ENCODE results near the gene MED20. TPM values are rescaled to one million over a fixed set of nuclear protein-coding genes. Genes with fewer than 3 reads are reported as not detected.

MED20 gene
- total and polyA plus RNA-seq, 2 donors (not counting 3 experiments of a cell fraction or from before 2014, with no cell fraction given) = 30.4 to 37.8 TPM

DNA sequence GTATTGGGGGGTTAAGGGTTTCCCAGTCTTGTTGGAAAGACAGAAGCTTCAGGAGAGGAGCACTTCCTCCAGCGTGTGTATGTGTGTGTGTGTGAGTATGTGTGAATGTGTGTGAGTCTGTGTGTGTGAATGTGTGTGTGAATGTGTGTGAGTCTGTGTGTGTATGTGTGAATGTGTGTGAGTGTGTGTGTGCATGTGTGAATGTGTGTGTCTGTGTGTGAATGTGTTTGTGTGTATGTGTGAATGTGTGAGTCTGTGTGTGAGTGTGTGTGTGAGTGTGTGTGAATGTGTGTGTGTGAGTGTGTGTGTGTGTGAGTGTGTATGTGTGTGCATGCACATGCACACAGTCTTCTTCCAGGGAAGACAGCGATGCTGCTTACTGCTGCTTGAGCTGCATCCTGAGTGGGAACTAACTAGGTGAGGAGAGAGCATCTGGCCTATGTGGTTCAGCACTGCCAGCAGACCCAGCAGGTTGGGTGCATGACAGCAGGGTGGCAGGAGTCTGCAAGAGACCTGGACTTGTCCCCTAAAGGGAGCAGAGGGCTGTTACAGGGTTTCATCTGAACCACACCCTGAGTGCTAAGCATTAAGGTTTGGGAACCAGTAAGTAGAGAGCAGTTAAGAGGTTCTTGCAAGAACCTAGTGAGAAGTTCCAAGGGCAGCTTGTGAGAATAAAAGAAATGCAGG lies 43.4 kb upstream of the MED20 start:
- FAIRE-seq = no peak
- BruUV-seq (replicated peaks) = no TSS peak
- CTCF ChIA-PET = interaction anchor here (1.1 to 1.4 kb wide), 2 partner anchors 27 to 80 kb away, joined by 4 to 5 read pairs; no protein-coding TSS in a partner anchor

More for the DNA sequence above, 43.4 kb upstream of the MED20 start:
- Histone ChIP-seq H3K27me3 (ENCODE audit: control insufficient read depth in 2 of 2, insufficient read depth in 2 of 2, low read length in 2 of 2) (no peaks in the 10 kb centered on the region), H3K27ac (ENCODE audit: insufficient read depth, low read depth, low read length) (no peak overlapping the region), H3K36me3 (ENCODE audit: control insufficient read depth in 2 of 2, extremely low read depth in 1 of 2, insufficient read depth in 2 of 2, low read length in 2 of 2) (no peaks in the 10 kb centered on the region), H3K9ac (replicated peaks; ENCODE audit: extremely low read depth, insufficient read depth, low read length) (no peak overlapping the region), H3K9me1 (replicated peaks; ENCODE audit: control insufficient read depth, extremely low read depth, insufficient read depth, low read length) (no peaks in the 10 kb centered on the region), H3K4me3 (replicated peaks in 1 of 3; ENCODE audit: insufficient read depth in 1 of 3, low read depth in 1 of 3, low read length in 3 of 3) (no peak overlapping the region), H2AFZ (ENCODE audit: low read depth, low read length) (no peak overlapping the region), H3K4me1 (ENCODE audit: control insufficient read depth, extremely low read depth, insufficient read depth, low read length) (peaks cover 31% of the 10 kb centered on the region), H3K79me2 (ENCODE audit: control insufficient read depth, insufficient read depth, low read length) (no peaks in the 10 kb centered on the region), H3K9me3 (replicated peaks; ENCODE audit: control insufficient read depth, insufficient read depth, low read length) (no peaks in the 10 kb centered on the region), H4K20me1 (replicated peaks; ENCODE audit: control insufficient read depth, extremely low read depth, insufficient read depth, low read length) (no peaks in the 10 kb centered on the region), H3K4me2 (ENCODE audit: insufficient read depth, low read length) (no peak overlapping the region)
- POLR2A ChIA-PET = no interaction called here
- DNase-seq (ENCODE audit: low read depth, low spot score) = no peak
- intact Hi-C loops (cut with micrococcal nuclease) (loop anchor here (2.0 kb wide), 1 partner anchor 16 kb away; no protein-coding TSS in a partner anchor), dilution Hi-C loops (cut with MboI; ENCODE audit: extremely low pct_ligation_motif_present, low sequenced_read_pairs) (no loop called here)
- TF ChIP-seq, protein P1, sequence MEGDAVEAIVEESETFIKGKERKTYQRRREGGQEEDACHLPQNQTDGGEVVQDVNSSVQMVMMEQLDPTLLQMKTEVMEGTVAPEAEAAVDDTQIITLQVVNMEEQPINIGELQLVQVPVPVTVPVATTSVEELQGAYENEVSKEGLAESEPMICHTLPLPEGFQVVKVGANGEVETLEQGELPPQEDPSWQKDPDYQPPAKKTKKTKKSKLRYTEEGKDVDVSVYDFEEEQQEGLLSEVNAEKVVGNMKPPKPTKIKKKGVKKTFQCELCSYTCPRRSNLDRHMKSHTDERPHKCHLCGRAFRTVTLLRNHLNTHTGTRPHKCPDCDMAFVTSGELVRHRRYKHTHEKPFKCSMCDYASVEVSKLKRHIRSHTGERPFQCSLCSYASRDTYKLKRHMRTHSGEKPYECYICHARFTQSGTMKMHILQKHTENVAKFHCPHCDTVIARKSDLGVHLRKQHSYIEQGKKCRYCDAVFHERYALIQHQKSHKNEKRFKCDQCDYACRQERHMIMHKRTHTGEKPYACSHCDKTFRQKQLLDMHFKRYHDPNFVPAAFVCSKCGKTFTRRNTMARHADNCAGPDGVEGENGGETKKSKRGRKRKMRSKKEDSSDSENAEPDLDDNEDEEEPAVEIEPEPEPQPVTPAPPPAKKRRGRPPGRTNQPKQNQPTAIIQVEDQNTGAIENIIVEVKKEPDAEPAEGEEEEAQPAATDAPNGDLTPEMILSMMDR (IDR thresholded peaks at IDR 0.05; ENCODE audit: extremely low read depth in 1 of 2, insufficient read depth in 1 of 2, low read depth in 1 of 2, low read length in 2 of 2) = no peak
- TF ChIP-seq MYC (IDR thresholded peaks at IDR 0.05; ENCODE audit: low read depth, low read length) (no peak), POLR2A (IDR thresholded peaks at IDR 0.05; ENCODE audit: low read depth, low read length) (no peak), GATA2 (IDR thresholded peaks at IDR 0.05; ENCODE audit: insufficient read depth, insufficient read length, low read depth, low read length) (no peak), FOS (IDR thresholded peaks at IDR 0.05; ENCODE audit: borderline replicate concordance, insufficient read depth, low read length) (no peak), JUN (IDR thresholded peaks at IDR 0.05; ENCODE audit: borderline replicate concordance, insufficient read depth, insufficient read length, low read depth) (no peak), POLR2AphosphoS5 (IDR thresholded peaks at IDR 0.05; ENCODE audit: insufficient read depth, low read depth, low read length) (no peak), EZH2 (IDR thresholded peaks at IDR 0.05; ENCODE audit: borderline replicate concordance, low read depth, low read length, severe bottlenecking) (no peak)
- TF ChIP-seq, protein P2, sequence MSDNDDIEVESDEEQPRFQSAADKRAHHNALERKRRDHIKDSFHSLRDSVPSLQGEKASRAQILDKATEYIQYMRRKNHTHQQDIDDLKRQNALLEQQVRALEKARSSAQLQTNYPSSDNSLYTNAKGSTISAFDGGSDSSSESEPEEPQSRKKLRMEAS (IDR thresholded peaks at IDR 0.05; ENCODE audit: insufficient read depth, insufficient read length) = no peak

All from endothelial cell of umbilical vein (primary cell).